ENCODE data around the gene OTULINL.
"Not testable (repeated sequence)": the region's sequence is repeated elsewhere in the genome, so short reads cannot be mapped to it uniquely, and the experiment has no call there.

DNA sequence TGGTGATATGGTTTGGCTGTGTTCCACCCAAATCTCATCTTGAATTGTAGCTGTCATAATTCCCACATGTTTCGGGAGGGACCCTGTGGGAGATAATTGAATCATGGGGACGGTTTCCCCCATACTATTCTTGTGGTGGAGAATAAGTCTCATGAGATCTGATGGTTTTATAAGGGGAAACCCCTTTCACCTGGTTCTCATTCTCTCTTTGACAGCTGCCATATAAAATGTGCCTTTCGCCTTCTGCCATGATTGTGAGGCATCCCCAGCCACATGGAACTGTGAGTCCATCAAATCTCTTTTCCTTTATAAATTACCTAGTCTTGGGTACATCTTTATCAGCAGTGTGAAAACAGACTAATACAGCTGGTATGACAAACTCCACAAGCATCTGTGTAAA lies 27.3 kb upstream of the OTULINL start:
- TF ChIP-seq, protein P1, sequence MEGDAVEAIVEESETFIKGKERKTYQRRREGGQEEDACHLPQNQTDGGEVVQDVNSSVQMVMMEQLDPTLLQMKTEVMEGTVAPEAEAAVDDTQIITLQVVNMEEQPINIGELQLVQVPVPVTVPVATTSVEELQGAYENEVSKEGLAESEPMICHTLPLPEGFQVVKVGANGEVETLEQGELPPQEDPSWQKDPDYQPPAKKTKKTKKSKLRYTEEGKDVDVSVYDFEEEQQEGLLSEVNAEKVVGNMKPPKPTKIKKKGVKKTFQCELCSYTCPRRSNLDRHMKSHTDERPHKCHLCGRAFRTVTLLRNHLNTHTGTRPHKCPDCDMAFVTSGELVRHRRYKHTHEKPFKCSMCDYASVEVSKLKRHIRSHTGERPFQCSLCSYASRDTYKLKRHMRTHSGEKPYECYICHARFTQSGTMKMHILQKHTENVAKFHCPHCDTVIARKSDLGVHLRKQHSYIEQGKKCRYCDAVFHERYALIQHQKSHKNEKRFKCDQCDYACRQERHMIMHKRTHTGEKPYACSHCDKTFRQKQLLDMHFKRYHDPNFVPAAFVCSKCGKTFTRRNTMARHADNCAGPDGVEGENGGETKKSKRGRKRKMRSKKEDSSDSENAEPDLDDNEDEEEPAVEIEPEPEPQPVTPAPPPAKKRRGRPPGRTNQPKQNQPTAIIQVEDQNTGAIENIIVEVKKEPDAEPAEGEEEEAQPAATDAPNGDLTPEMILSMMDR (IDR thresholded peaks at IDR 0.05) = not testable (repeated sequence)
- not testable (repeated sequence) for TF ChIP-seq ZFX (IDR thresholded peaks at IDR 0.05; ENCODE audit: borderline replicate concordance)
